Measurements from ENCODE around the gene GSTA3. TPM values are rescaled to one million over a fixed set of nuclear protein-coding genes. Genes with fewer than 3 reads are reported as not detected.
"Not testable (repeated sequence)": the region's sequence is repeated elsewhere in the genome, so short reads cannot be mapped to it uniquely, and the experiment has no call there.

The GSTA3 gene
- total RNA-seq, 1 donor from 2014 or later: not detected

GRCh38 chr6:52921743-52922142 lies 12.2 kb upstream of the GSTA3 start:
- DNase-seq (no peak), ATAC-seq (ENCODE audit: low read depth) (no peak)
- POLR2A ChIA-PET: no interaction called here
- intact Hi-C loops (cut with micrococcal nuclease): no loop called here
- Mint-ChIP-seq H3K4me1 (no peaks in the 10 kb centered on the region), H3K9me3 (no peaks in the 10 kb centered on the region), H3K27me3 (peaks cover 5% of the 10 kb centered on the region), H3K4me3 (no peak overlapping the region), H3K36me3 (ENCODE audit: low read depth) (no peaks in the 10 kb centered on the region), H3K27ac (no peak overlapping the region)
- CTCF ChIA-PET: no interaction called here
- no peak for TF ChIP-seq CTCF (IDR thresholded peaks at IDR 0.05)

GRCh38 chr6:52919511-52919910 lies 10.0 kb upstream of the GSTA3 start:
- intact Hi-C loops (cut with micrococcal nuclease); H3K27me3 Mint-ChIP-seq; DNase-seq; ATAC-seq (ENCODE audit: low read depth); POLR2A ChIA-PET; H3K36me3 Mint-ChIP-seq (ENCODE audit: low read depth); H3K9me3 Mint-ChIP-seq; CTCF ChIA-PET; H3K4me3 Mint-ChIP-seq; H3K4me1 Mint-ChIP-seq; H3K27ac Mint-ChIP-seq: not testable (repeated sequence)

GRCh38 chr6:52918771-52919170 lies 9.3 kb upstream of the GSTA3 start:
- POLR2A ChIA-PET; H3K9me3 Mint-ChIP-seq; H3K27me3 Mint-ChIP-seq; CTCF ChIA-PET; H3K36me3 Mint-ChIP-seq (ENCODE audit: low read depth); H3K27ac Mint-ChIP-seq; DNase-seq; H3K4me1 Mint-ChIP-seq; H3K4me3 Mint-ChIP-seq; intact Hi-C loops (cut with micrococcal nuclease); ATAC-seq (ENCODE audit: low read depth): not testable (repeated sequence)

GRCh38 chr6:52918027-52918686 lies 8.7 kb upstream of the GSTA3 start:
- H3K9me3 Mint-ChIP-seq; POLR2A ChIA-PET; intact Hi-C loops (cut with micrococcal nuclease); CTCF ChIA-PET; H3K36me3 Mint-ChIP-seq (ENCODE audit: low read depth); H3K27me3 Mint-ChIP-seq; ATAC-seq (ENCODE audit: low read depth); H3K4me3 Mint-ChIP-seq; H3K4me1 Mint-ChIP-seq; DNase-seq; H3K27ac Mint-ChIP-seq: not testable (repeated sequence)

- CTCF ChIA-PET: no interaction called here
These were observed 5.0 kb upstream of the GSTA3 start for GRCh38 chr6:52914516-52914915.

GRCh38 chr6:52910091-52910490 lies 593 bp upstream of the GSTA3 start:
- H3K27me3 Mint-ChIP-seq: peaks cover 4% of the 10 kb centered on the region
- H3K4me1 Mint-ChIP-seq: no peaks in the 10 kb centered on the region
- H3K9me3 Mint-ChIP-seq: peaks cover 6% of the 10 kb centered on the region
- ChIA-PET CTCF (no interaction called here), POLR2A (no interaction called here)
- no peak overlapping the region for H3K27ac Mint-ChIP-seq
- H3K36me3 Mint-ChIP-seq (ENCODE audit: low read depth): no peaks in the 10 kb centered on the region
- DNase-seq: no peak
- no peak overlapping the region for H3K4me3 Mint-ChIP-seq
- TF ChIP-seq CTCF (IDR thresholded peaks at IDR 0.05): no peak
- ATAC-seq (ENCODE audit: low read depth): no peak
- intact Hi-C loops (cut with micrococcal nuclease): no loop called here

More at GRCh38 chr6:52914516-52914915, 5.0 kb upstream of the GSTA3 start:
- intact Hi-C loops (cut with micrococcal nuclease): no loop called here
- DNase-seq (no peak), ATAC-seq (ENCODE audit: low read depth) (no peak)
- Mint-ChIP-seq H3K4me1 (no peaks in the 10 kb centered on the region), H3K36me3 (ENCODE audit: low read depth) (no peaks in the 10 kb centered on the region), H3K4me3 (no peak overlapping the region), H3K9me3 (peaks cover 7% of the 10 kb centered on the region), H3K27ac (no peak overlapping the region), H3K27me3 (peaks cover 7% of the 10 kb centered on the region)
- TF ChIP-seq CTCF (IDR thresholded peaks at IDR 0.05): no peak
- POLR2A ChIA-PET: no interaction called here

- CTCF ChIA-PET: no interaction called here
- no peak for ATAC-seq (ENCODE audit: low read depth)
- Mint-ChIP-seq H3K4me1 (no peaks in the 10 kb centered on the region), H3K27ac (no peak overlapping the region), H3K27me3 (peaks cover 2% of the 10 kb centered on the region), H3K9me3 (no peaks in the 10 kb centered on the region), H3K36me3 (ENCODE audit: low read depth) (no peaks in the 10 kb centered on the region), H3K4me3 (no peak overlapping the region)
- no peak for DNase-seq
- TF ChIP-seq CTCF (IDR thresholded peaks at IDR 0.05): no peak
- POLR2A ChIA-PET: no interaction called here
- intact Hi-C loops (cut with micrococcal nuclease): no loop called here
These were observed 367 bp downstream of the GSTA3 start for GRCh38 chr6:52909131-52909530.

Data from activated B cell treated with CpG ODN at 0.5 μM for 24 hours (primary cell).